Erythroblast (primary cell): Measurements from ENCODE around the gene ZNF611.
"Not testable (repeated sequence)": the region's sequence is repeated elsewhere in the genome, so short reads cannot be mapped to it uniquely, and the experiment has no call there.

Experiments used
- GATA1 ChIP-seq: IDR thresholded peaks from 2 replicates; pipeline ENCODE4 v1.6.1; 2011; ENCODE audit warnings: low read depth, mild to moderate bottlenecking, control low read depth, low read length, moderate library complexity
- POLR2A ChIP-seq: IDR thresholded peaks from 2 replicates; pipeline ENCODE4 v1.6.1; 2011; ENCODE audit warnings: mild to moderate bottlenecking, low read length

GRCh38 chr19:52705615-52706014 is 29.2 kb downstream of the ZNF611 start:
- not testable (repeated sequence) for TF ChIP-seq GATA1, POLR2A
